LNCAP (cell line): ENCODE measurements around the gene AKR1E2.

Experiments
- CTCF ChIP-seq: fragments of 450-650 bp; IDR thresholded peaks from 2 replicates; pipeline ENCODE4 v1.5.1; 2017; ENCODE audit warnings: mild to moderate bottlenecking

Gene AKR1E2

GRCh38 chr10:4838743-4839142 lies 12.7 kb downstream of the AKR1E2 start:
- no peak for TF ChIP-seq CTCF

- TF ChIP-seq CTCF, result no peak
These were observed 13.3 kb downstream of the AKR1E2 start for GRCh38 chr10:4839353-4839752.

- no peak for TF ChIP-seq CTCF
These were observed 14.1 kb downstream of the AKR1E2 start for GRCh38 chr10:4840151-4840550.

- no peak for TF ChIP-seq CTCF
These were observed 17.6 kb downstream of the AKR1E2 start for GRCh38 chr10:4843525-4844180.

GRCh38 chr10:4844864-4845263 lies 18.9 kb downstream of the AKR1E2 start:
- TF ChIP-seq CTCF, result no peak

- TF ChIP-seq CTCF, result no peak
These were observed 19.8 kb downstream of the AKR1E2 start for GRCh38 chr10:4845766-4846165.

- no peak for TF ChIP-seq CTCF
These were observed 20.8 kb downstream of the AKR1E2 start for GRCh38 chr10:4846775-4847174.
